Measurements from ENCODE around the gene ERC2.

ERC2 gene

DNA sequence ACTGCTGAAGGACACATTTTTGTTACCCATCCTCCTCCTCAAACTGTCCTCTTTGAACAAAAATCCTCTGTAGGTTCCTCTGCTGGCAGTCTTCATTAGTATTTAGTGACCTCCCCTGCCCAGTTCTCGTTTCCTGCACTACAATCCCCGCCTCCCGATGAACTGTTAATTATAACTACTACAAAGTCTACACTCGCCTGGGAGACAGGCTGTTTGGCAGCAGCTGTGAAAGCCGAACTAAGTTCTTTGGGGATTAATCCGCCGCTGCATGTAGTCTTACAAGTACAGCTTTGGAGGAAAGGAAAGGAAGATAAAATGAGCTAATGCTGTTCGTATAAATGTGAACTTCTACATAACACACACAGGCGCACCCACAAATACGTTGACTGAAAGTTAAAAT is 821.2 kb downstream of the ERC2 start:
- no peak for TF ChIP-seq TEAD4 (IDR thresholded peaks at IDR 0.05)
- TF ChIP-seq CEBPB (IDR thresholded peaks at IDR 0.05) = no peak
- TF ChIP-seq, protein P1, sequence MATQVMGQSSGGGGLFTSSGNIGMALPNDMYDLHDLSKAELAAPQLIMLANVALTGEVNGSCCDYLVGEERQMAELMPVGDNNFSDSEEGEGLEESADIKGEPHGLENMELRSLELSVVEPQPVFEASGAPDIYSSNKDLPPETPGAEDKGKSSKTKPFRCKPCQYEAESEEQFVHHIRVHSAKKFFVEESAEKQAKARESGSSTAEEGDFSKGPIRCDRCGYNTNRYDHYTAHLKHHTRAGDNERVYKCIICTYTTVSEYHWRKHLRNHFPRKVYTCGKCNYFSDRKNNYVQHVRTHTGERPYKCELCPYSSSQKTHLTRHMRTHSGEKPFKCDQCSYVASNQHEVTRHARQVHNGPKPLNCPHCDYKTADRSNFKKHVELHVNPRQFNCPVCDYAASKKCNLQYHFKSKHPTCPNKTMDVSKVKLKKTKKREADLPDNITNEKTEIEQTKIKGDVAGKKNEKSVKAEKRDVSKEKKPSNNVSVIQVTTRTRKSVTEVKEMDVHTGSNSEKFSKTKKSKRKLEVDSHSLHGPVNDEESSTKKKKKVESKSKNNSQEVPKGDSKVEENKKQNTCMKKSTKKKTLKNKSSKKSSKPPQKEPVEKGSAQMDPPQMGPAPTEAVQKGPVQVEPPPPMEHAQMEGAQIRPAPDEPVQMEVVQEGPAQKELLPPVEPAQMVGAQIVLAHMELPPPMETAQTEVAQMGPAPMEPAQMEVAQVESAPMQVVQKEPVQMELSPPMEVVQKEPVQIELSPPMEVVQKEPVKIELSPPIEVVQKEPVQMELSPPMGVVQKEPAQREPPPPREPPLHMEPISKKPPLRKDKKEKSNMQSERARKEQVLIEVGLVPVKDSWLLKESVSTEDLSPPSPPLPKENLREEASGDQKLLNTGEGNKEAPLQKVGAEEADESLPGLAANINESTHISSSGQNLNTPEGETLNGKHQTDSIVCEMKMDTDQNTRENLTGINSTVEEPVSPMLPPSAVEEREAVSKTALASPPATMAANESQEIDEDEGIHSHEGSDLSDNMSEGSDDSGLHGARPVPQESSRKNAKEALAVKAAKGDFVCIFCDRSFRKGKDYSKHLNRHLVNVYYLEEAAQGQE (IDR thresholded peaks at IDR 0.05; ENCODE audit: low read depth) = no peak
- TF ChIP-seq RAD21 (IDR thresholded peaks at IDR 0.05; ENCODE audit: low read depth) = no peak
- TF ChIP-seq, protein P2, sequence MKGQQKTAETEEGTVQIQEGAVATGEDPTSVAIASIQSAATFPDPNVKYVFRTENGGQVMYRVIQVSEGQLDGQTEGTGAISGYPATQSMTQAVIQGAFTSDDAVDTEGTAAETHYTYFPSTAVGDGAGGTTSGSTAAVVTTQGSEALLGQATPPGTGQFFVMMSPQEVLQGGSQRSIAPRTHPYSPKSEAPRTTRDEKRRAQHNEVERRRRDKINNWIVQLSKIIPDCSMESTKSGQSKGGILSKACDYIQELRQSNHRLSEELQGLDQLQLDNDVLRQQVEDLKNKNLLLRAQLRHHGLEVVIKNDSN (IDR thresholded peaks at IDR 0.05) = no peak
- TF ChIP-seq EP300 (IDR thresholded peaks at IDR 0.05; ENCODE audit: borderline replicate concordance) = no peak
- no peak for TF ChIP-seq FOXM1 (IDR thresholded peaks at IDR 0.05; ENCODE audit: borderline replicate concordance, low read depth)
- no peak for TF ChIP-seq EGR1 (IDR thresholded peaks at IDR 0.05)
- no peak for TF ChIP-seq YY1 (IDR thresholded peaks at IDR 0.05; ENCODE audit: low read depth)
- TF ChIP-seq, protein P3, sequence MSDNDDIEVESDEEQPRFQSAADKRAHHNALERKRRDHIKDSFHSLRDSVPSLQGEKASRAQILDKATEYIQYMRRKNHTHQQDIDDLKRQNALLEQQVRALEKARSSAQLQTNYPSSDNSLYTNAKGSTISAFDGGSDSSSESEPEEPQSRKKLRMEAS (IDR thresholded peaks at IDR 0.05) = no peak
- TF ChIP-seq ZBTB7A (IDR thresholded peaks at IDR 0.05; ENCODE audit: low read depth) = no peak
- TF ChIP-seq CREB1 (IDR thresholded peaks at IDR 0.05; ENCODE audit: low read depth) = no peak
- no peak for TF ChIP-seq NFIC (IDR thresholded peaks at IDR 0.05)
- no peak for TF ChIP-seq TAF1 (IDR thresholded peaks at IDR 0.05; ENCODE audit: low read depth)
- TF ChIP-seq TCF12 (IDR thresholded peaks at IDR 0.05; ENCODE audit: low read depth) = no peak

DNA sequence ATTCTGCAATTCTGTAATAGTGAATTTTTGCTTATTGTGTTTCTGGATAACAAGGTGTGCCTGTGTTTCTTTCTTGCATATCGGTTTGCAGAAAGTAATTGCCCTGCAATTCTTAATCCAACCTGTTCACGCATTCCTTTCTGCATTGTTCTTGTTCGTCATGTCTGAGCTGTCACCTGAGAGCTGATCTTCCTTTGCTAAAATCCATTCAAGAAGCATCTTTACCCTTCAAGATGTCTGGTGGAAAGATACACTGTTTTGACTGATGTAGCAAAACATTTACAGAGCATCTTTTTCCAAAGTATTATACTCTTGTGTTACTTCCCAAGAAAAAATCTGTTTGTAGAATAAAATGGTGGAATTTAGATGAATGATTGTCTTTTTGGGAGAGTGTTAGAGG is 822.1 kb downstream of the ERC2 start:
- TF ChIP-seq EP300 (IDR thresholded peaks at IDR 0.05; ENCODE audit: borderline replicate concordance) (no peak), TAF1 (IDR thresholded peaks at IDR 0.05; ENCODE audit: low read depth) (no peak), RAD21 (IDR thresholded peaks at IDR 0.05; ENCODE audit: low read depth) (no peak), TEAD4 (IDR thresholded peaks at IDR 0.05) (no peak), FOXM1 (IDR thresholded peaks at IDR 0.05; ENCODE audit: borderline replicate concordance, low read depth) (no peak), NFIC (IDR thresholded peaks at IDR 0.05) (no peak), EGR1 (IDR thresholded peaks at IDR 0.05) (no peak), YY1 (IDR thresholded peaks at IDR 0.05; ENCODE audit: low read depth) (no peak)
- TF ChIP-seq, protein P2 (IDR thresholded peaks at IDR 0.05) = no peak
- TF ChIP-seq, protein P1 (IDR thresholded peaks at IDR 0.05; ENCODE audit: low read depth) = no peak
- TF ChIP-seq, protein P3 (IDR thresholded peaks at IDR 0.05) = no peak

DNA sequence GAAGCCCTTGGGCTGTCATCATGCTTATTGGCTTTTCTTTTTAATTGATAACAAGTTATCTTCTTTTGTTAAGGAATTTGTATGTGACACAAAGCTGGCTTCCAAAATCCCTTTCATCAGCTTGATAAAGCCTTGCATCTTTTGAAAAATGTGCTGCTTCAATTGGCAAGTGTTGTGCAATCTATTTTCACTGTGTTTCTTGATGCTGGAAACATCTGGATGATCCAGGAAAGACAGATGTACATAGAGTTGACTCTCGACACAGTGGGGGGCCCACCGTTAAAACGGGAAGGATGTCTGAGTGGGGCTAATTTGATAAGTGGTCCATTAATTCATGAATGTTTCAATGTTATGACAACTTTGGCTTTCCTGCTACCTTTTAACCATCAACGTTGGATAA is 822.8 kb downstream of the ERC2 start:
- TF ChIP-seq TCF12 (IDR thresholded peaks at IDR 0.05; ENCODE audit: low read depth) = no peak

DNA sequence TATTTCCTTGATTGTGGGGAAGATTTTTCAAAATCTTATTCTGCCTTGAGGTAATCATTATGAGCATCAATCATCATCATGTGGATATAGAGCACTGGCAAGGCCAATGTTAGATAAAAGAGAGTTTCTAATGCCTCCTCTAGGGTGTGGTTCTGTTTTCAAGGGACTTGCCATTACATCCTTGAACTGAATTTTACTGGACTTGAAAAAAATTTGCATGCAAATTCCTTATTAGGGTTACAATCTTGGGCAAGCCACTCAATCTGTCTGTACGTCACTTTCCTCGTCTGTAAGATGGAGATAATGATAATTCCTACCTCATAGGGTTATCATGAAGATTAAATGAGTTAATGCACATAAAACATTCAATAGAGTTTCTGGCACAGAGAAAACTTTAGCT is 825.0 kb downstream of the ERC2 start:
- no peak for TF ChIP-seq NFIC (IDR thresholded peaks at IDR 0.05)
- TF ChIP-seq, protein P1 (IDR thresholded peaks at IDR 0.05; ENCODE audit: low read depth) = no peak
- no peak for TF ChIP-seq FOXM1 (IDR thresholded peaks at IDR 0.05; ENCODE audit: borderline replicate concordance, low read depth)
- TF ChIP-seq ZBTB7A (IDR thresholded peaks at IDR 0.05; ENCODE audit: low read depth) = no peak
- no peak for TF ChIP-seq EGR1 (IDR thresholded peaks at IDR 0.05)
- TF ChIP-seq, protein P3 (IDR thresholded peaks at IDR 0.05) = no peak
- no peak for TF ChIP-seq EP300 (IDR thresholded peaks at IDR 0.05; ENCODE audit: borderline replicate concordance)
- TF ChIP-seq RAD21 (IDR thresholded peaks at IDR 0.05; ENCODE audit: low read depth) = no peak
- no peak for TF ChIP-seq TAF1 (IDR thresholded peaks at IDR 0.05; ENCODE audit: low read depth)
- TF ChIP-seq, protein P2 (IDR thresholded peaks at IDR 0.05) = no peak
- no peak for TF ChIP-seq CEBPB (IDR thresholded peaks at IDR 0.05)
- TF ChIP-seq YY1 (IDR thresholded peaks at IDR 0.05; ENCODE audit: low read depth) = no peak

Data from Ishikawa (cell line).